ENCODE results near the gene PATJ.
A peak's percentile ranks its signal among the peaks of the same experiment; 100 is the strongest.

PATJ gene

GRCh38 chr1:62054188-62054587, 311.9 kb downstream of the PATJ start:
- no peak for DNase-seq

GRCh38 chr1:62057230-62057629, 314.9 kb downstream of the PATJ start:
- no peak for DNase-seq

- DNase-seq: peak; percentile 15
Observed at GRCh38 chr1:62057641-62058290, 315.5 kb downstream of the PATJ start.

- DNase-seq: no peak
Observed at GRCh38 chr1:62058956-62059355, 316.7 kb downstream of the PATJ start.

GRCh38 chr1:62062087-62062486, 319.8 kb downstream of the PATJ start:
- DNase-seq: no peak

GRCh38 chr1:62064829-62065407, 322.6 kb downstream of the PATJ start:
- no peak for DNase-seq

GRCh38 chr1:62066713-62067112, 324.4 kb downstream of the PATJ start:
- DNase-seq: no peak

GRCh38 chr1:62068416-62068843, 326.1 kb downstream of the PATJ start:
- peak; percentile 69 for DNase-seq

- peak; percentile 95 for DNase-seq
Observed at GRCh38 chr1:62068978-62069377, 326.7 kb downstream of the PATJ start.

GRCh38 chr1:62070384-62071011, 328.2 kb downstream of the PATJ start:
- peak; percentile 41 for DNase-seq

- DNase-seq: peak; percentile 8
Observed at GRCh38 chr1:62071695-62072094, 329.4 kb downstream of the PATJ start.

GRCh38 chr1:62076286-62076685, 334.0 kb downstream of the PATJ start:
- DNase-seq: peak; percentile 73

- DNase-seq: no peak
Observed at GRCh38 chr1:62077821-62078220, 335.5 kb downstream of the PATJ start.

GRCh38 chr1:62082456-62083363, 340.4 kb downstream of the PATJ start:
- peak; percentile 52 for DNase-seq

GRCh38 chr1:62084310-62084890, 342.1 kb downstream of the PATJ start:
- DNase-seq: no peak

GRCh38 chr1:62088439-62088838, 346.2 kb downstream of the PATJ start:
- no peak for DNase-seq

GRCh38 chr1:62089570-62089969, 347.3 kb downstream of the PATJ start:
- DNase-seq: no peak

GRCh38 chr1:62090016-62090415, 347.7 kb downstream of the PATJ start:
- no peak for DNase-seq

GRCh38 chr1:62092110-62092509, 349.8 kb downstream of the PATJ start:
- no peak for DNase-seq

- no peak for DNase-seq
Observed at GRCh38 chr1:62093261-62093660, 351.0 kb downstream of the PATJ start.

GRCh38 chr1:62097464-62097863, 355.2 kb downstream of the PATJ start:
- no peak for DNase-seq

- no peak for DNase-seq
Observed at GRCh38 chr1:62100442-62100841, 358.2 kb downstream of the PATJ start.

- DNase-seq: no peak
Observed at GRCh38 chr1:62103846-62104245, 361.6 kb downstream of the PATJ start.
